CD14-positive monocyte (primary cell): Measurements from ENCODE around the gene SEMA7A. TPM values are rescaled to one million over a fixed set of nuclear protein-coding genes. Genes with fewer than 3 reads are reported as not detected.

Experiments
- DNase-seq, 3 donors: peaks; one replicate each; pipeline ENCODE4 v3.0.0-alpha.2; 2011 to 2022
- H2AFZ ChIP-seq: 2 replicates; pipeline ENCODE4 v1.6.0; 2012; ENCODE audit warnings: mild to moderate bottlenecking, low read depth, low read length, inconsistent platforms; ENCODE audit not compliant: insufficient read depth, poor library complexity, severe bottlenecking
- H3K27ac ChIP-seq, 2 donors: 1 replicate in 1 of 2; 2 replicates in 1 of 2; pipeline ENCODE4 v1.5.1; 2012 to 2013; ENCODE audit warnings: low read length in 2 of 2, control low read depth in 1 of 2, inconsistent platforms in 1 of 2, low read depth in 1 of 2, mild to moderate bottlenecking in 1 of 2
- H3K27me3 ChIP-seq, 2 donors: one replicate each; pipeline versions ENCODE4 v1.6.0 to v1.6.1; 2011 to 2013; ENCODE audit warnings: low read length in 2 of 2; ENCODE audit not compliant: control insufficient read depth in 2 of 2, insufficient read depth in 2 of 2
- H3K36me3 ChIP-seq, 2 donors: replicated peaks in 1 of 2; 1 replicate in 1 of 2; 2 replicates in 1 of 2; pipeline versions ENCODE4 v1.5.1 to v1.6.1; 2012 to 2013; ENCODE audit warnings: low read length in 2 of 2, control low read depth in 1 of 2, inconsistent platforms in 1 of 2, mild to moderate bottlenecking in 1 of 2; ENCODE audit not compliant: insufficient read depth in 2 of 2, control insufficient read depth in 1 of 2
- H3K4me1 ChIP-seq, 2 donors: 1 replicate in 1 of 2; 2 replicates in 1 of 2; pipeline versions ENCODE4 v1.5.1 to v1.6.1; 2012 to 2013; ENCODE audit warnings: low read length in 2 of 2, control low read depth in 1 of 2, inconsistent platforms in 1 of 2, mild to moderate bottlenecking in 1 of 2, moderate library complexity in 1 of 2; ENCODE audit not compliant: insufficient read depth in 2 of 2, control insufficient read depth in 1 of 2
- H3K4me2 ChIP-seq: replicated peaks from 2 replicates; pipeline ENCODE3; 2012; ENCODE audit warnings: low read length, moderate library complexity, mild to moderate bottlenecking; ENCODE audit not compliant: poor library complexity, severe bottlenecking; ENCODE audit errors: extremely low read depth
- H3K4me3 ChIP-seq, 3 experiments: fragments of 200-600 bp in 1 of 3; sonication (generic) in 1 of 3; replicated peaks in 1 of 3; 1 replicate in 2 of 3; 2 replicates in 1 of 3; pipeline ENCODE4 v1.5.1; 2011 to 2013; ENCODE audit warnings: low read length in 3 of 3, mild to moderate bottlenecking in 3 of 3, control low read depth in 2 of 3, low read depth in 2 of 3, inconsistent platforms in 1 of 3, moderate library complexity in 1 of 3
- H3K79me2 ChIP-seq: 2 replicates; pipeline ENCODE4 v1.6.0; 2012; ENCODE audit warnings: mild to moderate bottlenecking, control low read depth, inconsistent platforms, low read length, moderate library complexity; ENCODE audit not compliant: insufficient read depth
- H3K9ac ChIP-seq: 2 replicates; pipeline ENCODE4 v1.6.0; 2017; ENCODE audit warnings: low read length, mild to moderate bottlenecking; ENCODE audit not compliant: insufficient read depth, poor library complexity, severe bottlenecking
- H3K9me3 ChIP-seq, 2 donors: replicated peaks in 1 of 2; 1 replicate in 1 of 2; 2 replicates in 1 of 2; pipeline versions ENCODE4 v1.5.1 to v1.6.1; 2012 to 2013; ENCODE audit warnings: low read length in 2 of 2, control low read depth in 1 of 2; ENCODE audit not compliant: control insufficient read depth in 1 of 2, insufficient read depth in 1 of 2
- H4K20me1 ChIP-seq: 2 replicates; pipeline ENCODE4 v1.6.0; 2012; ENCODE audit warnings: mild to moderate bottlenecking, low read length, control low read depth, moderate library complexity; ENCODE audit not compliant: insufficient read depth
- H3K27ac Mint-ChIP-seq, 7 donors: one replicate each; pipeline ENCODE4 v1.8.0; 2020; ENCODE audit warnings: mild to moderate bottlenecking in 7 of 7, mixed read lengths in 7 of 7, moderate library complexity in 6 of 7, inconsistent platforms in 2 of 7
- H3K27me3 Mint-ChIP-seq, 3 donors: one replicate each; pipeline ENCODE4 v1.8.0; 2021 to 2022; ENCODE audit warnings: low read depth in 3 of 3, mild to moderate bottlenecking in 3 of 3, mixed read lengths in 3 of 3, moderate library complexity in 3 of 3, inconsistent platforms in 1 of 3
- H3K36me3 Mint-ChIP-seq, 2 donors: one replicate each; pipeline ENCODE4 v1.8.0; 2020; ENCODE audit warnings: mixed read lengths in 2 of 2, inconsistent platforms in 1 of 2, mild to moderate bottlenecking in 1 of 2
- H3K4me1 Mint-ChIP-seq: one replicate; pipeline ENCODE4 v1.8.0; 2020; ENCODE audit warnings: mild to moderate bottlenecking, mixed read lengths
- H3K4me3 Mint-ChIP-seq, 2 donors: one replicate each; pipeline ENCODE4 v1.8.0; 2020; ENCODE audit warnings: mild to moderate bottlenecking in 2 of 2, mixed read lengths in 2 of 2, moderate library complexity in 1 of 2
- H3K9me3 Mint-ChIP-seq, 7 donors: one replicate each; pipeline ENCODE4 v1.8.0; 2020 to 2022; ENCODE audit warnings: mixed read lengths in 7 of 7, mild to moderate bottlenecking in 6 of 7, moderate library complexity in 6 of 7, inconsistent platforms in 2 of 7
- WGBS: methylation state at CpG from one replicate; pipeline ENCODE4 v1.1.5; 2013; ENCODE audit warnings: missing lambda C conversion rate; ENCODE audit not compliant: insufficient coverage; 5-methylcytosine and 5-hydroxymethylcytosine counted together
- intact Hi-C, 2 donors: fragments of 100-400 bp; cut with micrococcal nuclease; formaldehyde crosslinking; loops; one replicate each; pipeline versions ENCODE4 v1.15.0 to v1.15.1; 2023
- polyA plus RNA-seq, 3 donors: library from polyadenylated mRNA; depleted of rRNA in 1 of 3; unstranded in 2 of 3; stranded (reverse) in 1 of 3; fragments of 300-500 nt in 2 of 3; fragments of >200 nt in 1 of 3; fragmentation: Illumina TruSeq in 2 of 3; gene quantifications; 1 replicate in 2 of 3; 2 replicates in 1 of 3; pipeline ENCODE4 v1.2.3, GENCODE V29; 2012 to 2021
- TF ChIP-seq, protein P1 (sequence below): fragments of 200-600 bp; IDR thresholded peaks from one replicate; pipeline ENCODE4 v1.8.0; 2022; ENCODE audit warnings: antibody characterized with exemption, mild to moderate bottlenecking

The SEMA7A gene
- polyA plus RNA-seq, 3 donors = 0.04 to 4.8 (median 0.15) TPM

- under 1% methylated on average over 12 of the region's 16 CpGs for WGBS
- Histone ChIP-seq H3K9me3 (no peaks in the 10 kb centered on the region), H3K4me2 (peak overlapping the region; percentile 0), H2AFZ (no peak overlapping the region), H3K27me3 (no peaks in the 10 kb centered on the region), H3K4me1 (peaks cover 21 to 26% of the 10 kb centered on the region in 2 donors), H3K36me3 (no peaks in the 10 kb centered on the region), H3K79me2 (no peaks in the 10 kb centered on the region), H3K9ac (no peak overlapping the region), H4K20me1 (no peaks in the 10 kb centered on the region), H3K4me3 (no peak overlapping the region), H3K27ac (no peak overlapping the region)
- Mint-ChIP-seq H3K36me3 (no peaks in the 10 kb centered on the region), H3K27me3 (peaks cover 10 to 20% (median 16%) of the 10 kb centered on the region in 3 donors), H3K9me3 (peaks cover 0 to 2% (median 0%) of the 10 kb centered on the region in 7 donors), H3K4me3 (peak overlapping the region in 1 of 2 donors; percentile 51), H3K27ac (peak overlapping the region in 3 of 7 donors; percentile 40 to 68 (median 54)), H3K4me1 (peaks cover 27% of the 10 kb centered on the region)
- TF ChIP-seq, protein P1, sequence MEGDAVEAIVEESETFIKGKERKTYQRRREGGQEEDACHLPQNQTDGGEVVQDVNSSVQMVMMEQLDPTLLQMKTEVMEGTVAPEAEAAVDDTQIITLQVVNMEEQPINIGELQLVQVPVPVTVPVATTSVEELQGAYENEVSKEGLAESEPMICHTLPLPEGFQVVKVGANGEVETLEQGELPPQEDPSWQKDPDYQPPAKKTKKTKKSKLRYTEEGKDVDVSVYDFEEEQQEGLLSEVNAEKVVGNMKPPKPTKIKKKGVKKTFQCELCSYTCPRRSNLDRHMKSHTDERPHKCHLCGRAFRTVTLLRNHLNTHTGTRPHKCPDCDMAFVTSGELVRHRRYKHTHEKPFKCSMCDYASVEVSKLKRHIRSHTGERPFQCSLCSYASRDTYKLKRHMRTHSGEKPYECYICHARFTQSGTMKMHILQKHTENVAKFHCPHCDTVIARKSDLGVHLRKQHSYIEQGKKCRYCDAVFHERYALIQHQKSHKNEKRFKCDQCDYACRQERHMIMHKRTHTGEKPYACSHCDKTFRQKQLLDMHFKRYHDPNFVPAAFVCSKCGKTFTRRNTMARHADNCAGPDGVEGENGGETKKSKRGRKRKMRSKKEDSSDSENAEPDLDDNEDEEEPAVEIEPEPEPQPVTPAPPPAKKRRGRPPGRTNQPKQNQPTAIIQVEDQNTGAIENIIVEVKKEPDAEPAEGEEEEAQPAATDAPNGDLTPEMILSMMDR = no peak
- intact Hi-C loops = no loop called here
- no peak for DNase-seq
Measured at GRCh38 chr15:74403991-74404563, 29.7 kb downstream of the SEMA7A start.

DNA sequence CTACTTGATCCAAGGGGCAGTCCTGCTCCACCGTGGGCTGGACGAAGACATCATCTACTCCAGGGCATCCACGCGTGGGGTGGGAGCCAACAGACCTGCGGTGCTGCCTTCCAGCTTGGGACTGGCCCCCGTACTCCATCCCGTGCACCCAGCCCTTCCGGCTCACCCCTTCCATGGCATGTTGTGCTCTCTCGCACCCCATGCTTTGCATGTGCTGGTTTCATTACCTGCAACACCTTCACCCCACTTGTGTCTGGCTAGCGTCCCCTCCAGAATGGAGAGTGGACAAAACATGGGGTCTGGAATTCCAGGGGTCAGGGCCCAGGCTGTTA is 30.2 kb downstream of the SEMA7A start:
- H3K9ac ChIP-seq = no peak overlapping the region
- H3K27me3 ChIP-seq = no peaks in the 10 kb centered on the region
- no peak for DNase-seq
- Mint-ChIP-seq H3K27me3 (peaks cover 10 to 19% (median 16%) of the 10 kb centered on the region in 3 donors), H3K4me1 (peaks cover 27% of the 10 kb centered on the region), H3K4me3 (peak overlapping the region in 1 of 2 donors; percentile 59), H3K27ac (peak overlapping the region in 2 of 7 donors; percentile 40 to 54), H3K9me3 (peaks cover 0 to 2% (median 0%) of the 10 kb centered on the region in 7 donors), H3K36me3 (no peaks in the 10 kb centered on the region)
- no peak overlapping the region for H2AFZ ChIP-seq
- peak overlapping the region; percentile 0 for H3K4me2 ChIP-seq
- H4K20me1 ChIP-seq = no peaks in the 10 kb centered on the region
- no peak overlapping the region for H3K4me3 ChIP-seq
- WGBS = 91% methylated on average over 10 of the region's 10 CpGs
- H3K36me3 ChIP-seq = no peaks in the 10 kb centered on the region
- no peak overlapping the region for H3K27ac ChIP-seq
- TF ChIP-seq, protein P1 = no peak
- H3K79me2 ChIP-seq = no peaks in the 10 kb centered on the region
- no peaks in the 10 kb centered on the region for H3K9me3 ChIP-seq
- intact Hi-C loops = no loop called here
- peaks cover 21 to 26% of the 10 kb centered on the region in 2 donors for H3K4me1 ChIP-seq
